Lower leg skin (tissue), 4 donors: ENCODE data around the gene IP6K3. TPM values are rescaled to one million over a fixed set of nuclear protein-coding genes. Genes with fewer than 3 reads are reported as not detected.

Experiments
- DNase-seq, 2 donors: peaks; one replicate each; pipeline ENCODE4 v3.0.0-alpha.2; 2019; ENCODE audit warnings: low spot score in 2 of 2
- H3K4me3 ChIP-seq: fragments of 200-600 bp; sonication (generic); 2 replicates; pipeline ENCODE4 v1.5.1; 2017; ENCODE audit warnings: mild to moderate bottlenecking, low read depth; ENCODE audit not compliant: poor library complexity, severe bottlenecking
- POLR2A ChIP-seq, 2 donors: fragments of 450-650 bp; IDR thresholded peaks; one replicate each; pipeline ENCODE4 v1.6.1; 2016 to 2017; ENCODE audit warnings: antibody characterized with exemption in 2 of 2, mild to moderate bottlenecking in 1 of 2, moderate library complexity in 1 of 2
- WGBS, 2 donors: methylation state at CpG; one replicate each; pipeline ENCODE4 v1.1.5; 2018; 5-methylcytosine and 5-hydroxymethylcytosine counted together
- intact Hi-C: fragments of 100-400 bp; cut with DNase I; formaldehyde crosslinking; loops from one replicate; pipeline ENCODE4 v1.15.0; 2023; ENCODE audit warnings: low total_unique reads
- total RNA-seq, 4 donors: library from RNA; depleted of rRNA; stranded (reverse); fragments of >200 nt; gene quantifications; one replicate each; pipeline ENCODE4 v1.1.0, GENCODE V29; 2016
- TF ChIP-seq, protein P1 (sequence below), 3 donors: fragments of 450-650 bp; IDR thresholded peaks; one replicate each; pipeline ENCODE4 v1.5.1; 2016; ENCODE audit warnings: antibody characterized with exemption in 3 of 3, mild to moderate bottlenecking in 3 of 3, moderate library complexity in 2 of 3

The IP6K3 gene
- total RNA-seq, 4 donors from 2014 or later: 0.45 TPM; not detected in 3

DNA sequence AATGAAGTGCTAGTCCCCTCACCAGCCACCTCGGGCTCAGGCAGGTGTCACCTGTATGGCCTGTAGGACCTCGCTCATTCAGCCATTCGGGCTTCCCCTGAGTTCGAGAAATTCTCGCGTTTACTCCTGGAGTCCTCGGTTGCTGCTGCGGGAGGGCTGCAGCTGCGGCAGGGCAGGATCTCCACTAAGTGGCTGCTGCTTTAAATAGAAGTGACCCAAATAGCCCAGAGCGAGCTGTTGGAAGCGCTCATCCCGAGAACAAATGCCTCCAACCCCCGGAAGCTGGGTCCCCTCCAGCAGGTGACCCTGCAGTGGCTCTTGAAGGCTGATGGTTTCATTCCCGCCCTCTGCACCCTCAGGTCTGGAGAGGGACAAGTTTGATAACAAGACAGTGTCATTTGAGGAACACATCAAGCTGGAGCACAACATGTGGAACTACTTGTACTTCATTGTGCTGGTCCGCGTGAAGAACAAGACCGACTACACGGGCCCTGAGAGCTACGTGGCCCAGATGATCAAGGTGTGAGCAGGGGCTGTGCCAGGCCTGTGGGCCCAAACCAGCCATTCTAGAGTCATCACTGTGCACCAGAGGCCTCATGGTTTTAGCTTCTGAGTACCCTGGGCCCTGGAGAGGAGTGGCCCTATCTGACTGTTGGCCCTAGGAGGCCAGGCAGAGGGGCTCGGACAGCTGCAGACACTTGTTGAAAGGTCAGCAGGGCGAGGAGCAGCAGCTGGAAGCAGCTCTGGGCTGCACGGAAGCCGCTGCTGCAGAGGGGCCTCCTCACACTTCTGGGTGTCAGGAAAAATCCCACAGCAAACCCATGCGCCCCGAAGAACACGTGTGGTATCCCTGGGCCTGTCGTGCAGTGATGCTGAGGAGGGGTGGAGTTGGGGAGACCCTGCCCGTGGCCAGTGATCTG lies 53.3 kb downstream of the IP6K3 start:
- H3K4me3 ChIP-seq: no peak overlapping the region
- intact Hi-C loops: no loop called here
- WGBS, 2 donors: 71 to 78% methylated on average over 24 to 28 of the region's 28 CpGs
- no peak for TF ChIP-seq POLR2A (IDR thresholded peaks at IDR 0.05)
- TF ChIP-seq, protein P1, sequence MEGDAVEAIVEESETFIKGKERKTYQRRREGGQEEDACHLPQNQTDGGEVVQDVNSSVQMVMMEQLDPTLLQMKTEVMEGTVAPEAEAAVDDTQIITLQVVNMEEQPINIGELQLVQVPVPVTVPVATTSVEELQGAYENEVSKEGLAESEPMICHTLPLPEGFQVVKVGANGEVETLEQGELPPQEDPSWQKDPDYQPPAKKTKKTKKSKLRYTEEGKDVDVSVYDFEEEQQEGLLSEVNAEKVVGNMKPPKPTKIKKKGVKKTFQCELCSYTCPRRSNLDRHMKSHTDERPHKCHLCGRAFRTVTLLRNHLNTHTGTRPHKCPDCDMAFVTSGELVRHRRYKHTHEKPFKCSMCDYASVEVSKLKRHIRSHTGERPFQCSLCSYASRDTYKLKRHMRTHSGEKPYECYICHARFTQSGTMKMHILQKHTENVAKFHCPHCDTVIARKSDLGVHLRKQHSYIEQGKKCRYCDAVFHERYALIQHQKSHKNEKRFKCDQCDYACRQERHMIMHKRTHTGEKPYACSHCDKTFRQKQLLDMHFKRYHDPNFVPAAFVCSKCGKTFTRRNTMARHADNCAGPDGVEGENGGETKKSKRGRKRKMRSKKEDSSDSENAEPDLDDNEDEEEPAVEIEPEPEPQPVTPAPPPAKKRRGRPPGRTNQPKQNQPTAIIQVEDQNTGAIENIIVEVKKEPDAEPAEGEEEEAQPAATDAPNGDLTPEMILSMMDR (IDR thresholded peaks at IDR 0.05): no peak
- no peak for DNase-seq

DNA sequence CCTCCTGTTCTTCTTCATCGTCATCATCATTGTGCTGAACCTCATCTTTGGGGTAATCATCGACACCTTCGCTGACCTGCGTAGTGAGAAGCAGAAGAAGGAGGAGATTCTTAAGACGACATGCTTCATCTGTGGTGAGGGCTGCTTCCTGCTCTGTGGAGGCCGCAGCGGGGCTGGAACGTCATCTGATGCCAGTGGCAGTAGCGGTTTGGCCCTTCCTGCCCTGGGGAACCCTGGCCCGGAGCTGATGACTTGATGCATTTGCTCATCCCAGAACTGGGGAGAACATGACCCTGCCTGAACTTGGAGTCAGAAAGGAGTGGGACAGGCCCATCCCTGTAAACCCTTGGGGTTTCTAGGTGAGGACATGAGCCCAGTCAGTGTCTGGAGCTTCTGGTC lies 53.9 kb downstream of the IP6K3 start:
- no peak overlapping the region for H3K4me3 ChIP-seq
- WGBS, 2 donors: 65 to 73% methylated on average over 10 of the region's 10 CpGs
- DNase-seq: no peak
- intact Hi-C loops: no loop called here
- TF ChIP-seq, protein P1 (IDR thresholded peaks at IDR 0.05): no peak
- no peak for TF ChIP-seq POLR2A (IDR thresholded peaks at IDR 0.05)

DNA sequence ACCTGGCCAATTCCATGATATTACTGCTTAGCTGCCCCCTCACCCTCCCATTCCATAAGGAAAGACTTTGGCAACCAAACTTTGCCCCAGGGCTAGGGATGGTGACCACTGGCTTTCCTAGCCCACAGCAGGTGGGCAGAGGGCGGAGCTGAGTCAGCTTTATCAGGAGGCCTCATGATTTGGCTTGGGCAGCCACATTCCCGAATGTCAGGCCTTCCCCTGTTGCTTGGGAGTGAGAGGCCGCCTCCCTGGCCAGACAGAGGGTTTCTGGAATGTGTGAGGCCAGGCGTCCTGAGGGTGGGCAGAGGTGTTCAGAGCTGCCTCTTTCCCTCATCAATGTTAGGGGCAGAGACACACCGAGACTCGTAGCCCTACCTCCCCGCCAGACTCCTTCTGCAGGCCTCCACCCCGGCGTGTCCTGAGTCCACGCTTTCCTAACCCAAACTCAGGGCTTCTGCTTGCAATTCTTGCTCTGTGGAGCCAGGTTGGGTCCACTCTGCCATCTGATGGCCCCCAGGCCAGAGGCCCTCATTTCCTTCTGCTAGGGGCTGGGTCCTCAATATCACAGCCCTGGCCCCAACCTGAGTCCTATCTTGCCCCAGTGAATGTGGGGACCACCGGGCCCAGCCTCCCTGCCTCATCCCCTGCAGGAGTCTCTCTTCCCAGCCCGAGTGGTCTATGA lies 54.5 kb downstream of the IP6K3 start:
- intact Hi-C loops: no loop called here
- TF ChIP-seq, protein P1 (IDR thresholded peaks at IDR 0.05): no peak
- H3K4me3 ChIP-seq: no peak overlapping the region
- no peak for DNase-seq
- 84 to 88% methylated on average over 12 of the region's 12 CpGs for WGBS, 2 donors

DNA sequence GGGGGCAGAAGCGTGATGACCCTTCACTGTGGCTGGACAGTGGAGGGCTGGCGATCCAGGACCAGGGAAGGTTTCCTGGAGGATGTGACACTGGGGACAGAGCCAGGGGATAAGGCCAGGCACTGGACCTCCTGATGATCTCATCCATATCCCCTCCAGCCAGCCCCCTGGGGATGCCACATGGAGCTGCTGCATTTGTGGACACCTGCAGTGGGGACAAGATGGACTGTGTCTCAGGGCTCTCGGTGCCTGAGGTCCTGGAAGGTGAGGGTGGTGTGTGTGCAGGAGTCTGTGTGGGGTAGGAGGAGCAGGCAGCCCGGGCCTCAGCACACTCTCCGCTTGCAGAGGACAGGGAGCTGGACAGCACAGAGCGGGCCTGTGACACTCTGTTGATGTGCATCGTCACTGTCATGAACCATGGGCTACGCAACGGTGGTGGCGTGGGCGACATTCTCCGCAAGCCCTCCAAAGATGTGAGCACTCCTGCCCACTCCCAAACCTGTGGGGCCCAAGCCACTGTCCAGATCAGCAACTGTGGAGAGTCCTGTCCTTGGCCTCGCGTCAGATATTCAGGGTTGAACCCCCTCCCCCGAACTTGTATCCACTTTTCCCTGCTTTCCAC lies 55.1 kb downstream of the IP6K3 start:
- intact Hi-C loops: no loop called here
- WGBS, 2 donors: 89 to 91% methylated on average over 14 to 15 of the region's 15 CpGs
- no peak for DNase-seq
- TF ChIP-seq POLR2A (IDR thresholded peaks at IDR 0.05): no peak
- TF ChIP-seq, protein P1 (IDR thresholded peaks at IDR 0.05): no peak
- no peak overlapping the region for H3K4me3 ChIP-seq

DNA sequence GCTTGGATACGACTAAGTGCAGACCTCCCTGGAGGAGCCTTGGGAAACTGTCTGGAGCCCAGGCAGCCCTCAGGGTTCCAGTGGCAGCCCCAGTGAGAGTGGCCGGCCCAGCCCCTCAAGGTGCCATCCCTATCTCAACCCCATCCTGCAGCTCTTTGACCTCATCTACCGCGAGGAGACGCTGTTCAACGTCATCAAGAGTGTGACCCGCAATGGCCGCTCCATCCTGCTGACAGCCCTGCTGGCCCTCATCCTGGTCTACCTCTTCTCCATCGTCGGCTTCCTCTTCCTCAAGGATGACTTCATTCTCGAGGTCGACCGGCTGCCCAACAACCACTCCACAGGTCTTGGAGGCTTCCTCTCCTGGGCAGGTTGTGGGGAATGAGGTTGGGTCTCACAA lies 55.9 kb downstream of the IP6K3 start:
- no peak overlapping the region for H3K4me3 ChIP-seq
- no peak for DNase-seq
- 86 to 88% methylated on average over 13 of the region's 13 CpGs for WGBS, 2 donors
- intact Hi-C loops: no loop called here
- TF ChIP-seq, protein P1 (IDR thresholded peaks at IDR 0.05): no peak
- no peak for TF ChIP-seq POLR2A (IDR thresholded peaks at IDR 0.05)
